Tibial nerve (tissue), 4 donors: Measurements from ENCODE around the gene TESK1. TPM values are rescaled to one million over a fixed set of nuclear protein-coding genes. Genes with fewer than 3 reads are reported as not detected.
A peak's percentile ranks its signal among the peaks of the same experiment; 100 is the strongest.
"Not testable (repeated sequence)": the region's sequence is repeated elsewhere in the genome, so short reads cannot be mapped to it uniquely, and the experiment has no call there.

Experiments used
- DNase-seq, 2 donors: peaks; one replicate each; pipeline ENCODE4 v3.0.0-alpha.2; 2019; ENCODE audit warnings: low spot score in 2 of 2
- H3K27ac ChIP-seq, 4 donors: fragments of 200-600 bp; sonication (generic) in 3 of 4; one replicate each; pipeline ENCODE4 v1.5.1; 2017 to 2019; ENCODE audit warnings: mild to moderate bottlenecking in 1 of 4
- H3K27me3 ChIP-seq, 2 donors: fragments of 200-600 bp; sonication (generic) in 1 of 2; one replicate each; pipeline versions ENCODE4 v1.5.1 to v1.6.0; 2017 to 2019
- H3K36me3 ChIP-seq, 3 donors: fragments of 200-600 bp; sonication (generic); one replicate each; pipeline ENCODE4 v1.5.1; 2018 to 2019
- H3K4me1 ChIP-seq, 4 donors: fragments of 200-600 bp; sonication (generic) in 3 of 4; one replicate each; pipeline ENCODE4 v1.5.1; 2017 to 2019
- H3K4me3 ChIP-seq, 4 donors: fragments of 200-600 bp; sonication (generic) in 3 of 4; one replicate each; pipeline ENCODE4 v1.5.1; 2017 to 2019; ENCODE audit warnings: mild to moderate bottlenecking in 1 of 4, moderate library complexity in 1 of 4
- H3K9me3 ChIP-seq, 4 donors: fragments of 200-600 bp; sonication (generic) in 3 of 4; one replicate each; pipeline ENCODE4 v1.5.1; 2017 to 2019
- EP300 ChIP-seq, 2 donors: sonication (generic); formaldehyde crosslinking; IDR thresholded peaks; one replicate each; pipeline ENCODE4 v1.6.1; 2017; ENCODE audit warnings: antibody characterized with exemption in 2 of 2, mild to moderate bottlenecking in 1 of 2
- POLR2A ChIP-seq, 2 donors: fragments of 450-650 bp; IDR thresholded peaks; one replicate each; pipeline ENCODE4 v1.6.1; 2017; ENCODE audit warnings: antibody characterized with exemption in 2 of 2, mild to moderate bottlenecking in 2 of 2, moderate library complexity in 2 of 2
- WGBS, 2 donors: methylation state at CpG; one replicate each; pipeline ENCODE4 v1.1.5; 2018; 5-methylcytosine and 5-hydroxymethylcytosine counted together
- total RNA-seq, 4 donors: library from RNA; depleted of rRNA; stranded (reverse); fragments of >200 nt; gene quantifications; one replicate each; pipeline ENCODE4 v1.1.0, GENCODE V29; 2016
- TF ChIP-seq, protein P1 (sequence below), 5 experiments: fragments of 200-600 bp in 3 of 5; fragments of 450-650 bp in 2 of 5; sonication (generic) in 3 of 5; IDR thresholded peaks; one replicate each; pipeline ENCODE4 v1.5.1; 2016 to 2019; ENCODE audit warnings: antibody characterized with exemption in 5 of 5, mild to moderate bottlenecking in 3 of 5, moderate library complexity in 2 of 5

TESK1 gene
- total RNA-seq, 4 donors from 2014 or later: 29.3 to 40.0 (median 35.6) TPM

DNA sequence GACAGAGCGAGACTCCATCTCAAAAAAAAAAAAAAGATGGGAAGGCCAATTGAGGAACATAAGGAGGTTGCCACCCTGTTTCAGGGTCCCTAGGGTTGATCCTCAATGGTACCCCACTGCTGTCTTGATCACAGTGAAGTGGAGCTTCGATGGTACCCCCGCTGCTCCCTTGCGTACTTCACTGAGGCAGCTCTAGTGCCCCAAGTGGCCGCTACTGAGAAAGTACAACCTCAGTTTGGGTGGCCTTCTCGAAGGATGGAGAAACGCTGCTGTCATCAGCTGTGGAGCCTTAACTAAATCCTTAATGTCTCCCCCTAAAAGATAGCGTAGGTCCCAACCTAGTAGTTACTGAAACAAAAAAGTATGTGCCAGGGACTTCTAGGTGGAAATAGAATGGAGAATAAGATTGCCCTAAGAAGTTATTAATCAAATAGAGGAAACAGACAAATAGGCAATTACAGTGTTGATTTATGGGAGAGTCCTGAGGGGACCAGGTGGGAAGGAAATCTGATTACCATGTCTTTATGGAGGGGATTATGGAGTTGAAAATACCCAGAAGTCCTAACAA is 6.3 kb downstream of the TESK1 start:
- Histone ChIP-seq H3K4me3 (no peak overlapping the region), H3K27me3 (no peaks in the 10 kb centered on the region), H3K4me1 (peaks cover 0 to 18% (median 7%) of the 10 kb centered on the region in 4 donors), H3K36me3 (peaks cover 0 to 39% (median 6%) of the 10 kb centered on the region in 3 donors), H3K27ac (no peak overlapping the region), H3K9me3 (no peaks in the 10 kb centered on the region)
- TF ChIP-seq, protein P1, sequence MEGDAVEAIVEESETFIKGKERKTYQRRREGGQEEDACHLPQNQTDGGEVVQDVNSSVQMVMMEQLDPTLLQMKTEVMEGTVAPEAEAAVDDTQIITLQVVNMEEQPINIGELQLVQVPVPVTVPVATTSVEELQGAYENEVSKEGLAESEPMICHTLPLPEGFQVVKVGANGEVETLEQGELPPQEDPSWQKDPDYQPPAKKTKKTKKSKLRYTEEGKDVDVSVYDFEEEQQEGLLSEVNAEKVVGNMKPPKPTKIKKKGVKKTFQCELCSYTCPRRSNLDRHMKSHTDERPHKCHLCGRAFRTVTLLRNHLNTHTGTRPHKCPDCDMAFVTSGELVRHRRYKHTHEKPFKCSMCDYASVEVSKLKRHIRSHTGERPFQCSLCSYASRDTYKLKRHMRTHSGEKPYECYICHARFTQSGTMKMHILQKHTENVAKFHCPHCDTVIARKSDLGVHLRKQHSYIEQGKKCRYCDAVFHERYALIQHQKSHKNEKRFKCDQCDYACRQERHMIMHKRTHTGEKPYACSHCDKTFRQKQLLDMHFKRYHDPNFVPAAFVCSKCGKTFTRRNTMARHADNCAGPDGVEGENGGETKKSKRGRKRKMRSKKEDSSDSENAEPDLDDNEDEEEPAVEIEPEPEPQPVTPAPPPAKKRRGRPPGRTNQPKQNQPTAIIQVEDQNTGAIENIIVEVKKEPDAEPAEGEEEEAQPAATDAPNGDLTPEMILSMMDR (IDR thresholded peaks at IDR 0.05): peak; percentile 41 to 73 (median 64)
- no peak for TF ChIP-seq POLR2A (IDR thresholded peaks at IDR 0.05)
- 19 to 20% methylated on average over 8 of the region's 8 CpGs for WGBS, 2 donors
- peak in 1 of 2 donors; percentile 46 for DNase-seq

DNA sequence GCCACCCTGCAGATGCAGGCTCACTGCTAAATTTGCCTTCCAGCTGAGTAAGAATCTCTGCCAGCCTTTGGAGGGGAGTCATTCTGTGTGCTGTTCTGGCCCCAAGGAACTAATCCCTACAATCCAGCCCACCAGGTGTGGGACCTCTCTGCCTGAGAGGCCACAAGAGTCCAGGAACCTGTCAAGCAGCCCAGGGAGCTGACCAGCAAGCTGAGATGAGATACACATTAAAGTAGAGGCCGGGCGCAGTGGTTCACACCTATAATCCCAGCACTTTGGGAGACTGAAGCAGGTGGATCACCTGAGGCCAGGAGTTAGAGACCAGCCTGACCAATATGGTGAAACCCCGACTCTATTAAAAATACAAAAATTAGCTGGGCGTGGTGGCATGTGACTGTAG is 7.0 kb downstream of the TESK1 start:
- WGBS, 2 donors: 92 to 97% methylated on average over 4 of the region's 4 CpGs
- not testable (repeated sequence) for H3K4me3 ChIP-seq, H3K27me3 ChIP-seq, H3K9me3 ChIP-seq, H3K27ac ChIP-seq, DNase-seq
- peaks cover 0 to 36% (median 6%) of the 10 kb centered on the region in 3 donors for H3K36me3 ChIP-seq
- H3K4me1 ChIP-seq: peaks cover 0 to 18% (median 0%) of the 10 kb centered on the region in 4 donors

DNA sequence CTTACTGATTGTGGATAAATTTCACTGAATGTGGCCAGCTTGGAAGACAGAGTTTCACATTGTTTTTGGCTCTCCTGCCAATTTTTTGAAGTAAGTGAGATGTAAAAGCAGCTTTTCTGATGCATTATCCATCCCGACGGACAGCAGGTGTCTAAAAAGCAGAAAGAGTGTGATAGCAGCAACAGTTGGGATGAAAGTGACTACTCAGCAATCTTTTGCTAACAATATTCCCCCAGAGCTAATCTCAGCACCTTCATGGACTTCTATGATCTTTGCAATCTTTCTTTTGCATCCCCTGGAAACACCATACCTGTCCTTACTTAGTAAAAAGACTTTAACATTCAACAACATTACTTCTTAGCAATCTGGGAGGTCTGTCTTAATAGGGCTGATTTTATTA is 7.8 kb downstream of the TESK1 start:
- TF ChIP-seq, protein P1 (IDR thresholded peaks at IDR 0.05): no peak
- TF ChIP-seq EP300 (IDR thresholded peaks at IDR 0.05) (no peak), POLR2A (IDR thresholded peaks at IDR 0.05) (no peak)
- 88 to 92% methylated on average over 2 of the region's 2 CpGs for WGBS, 2 donors

DNA sequence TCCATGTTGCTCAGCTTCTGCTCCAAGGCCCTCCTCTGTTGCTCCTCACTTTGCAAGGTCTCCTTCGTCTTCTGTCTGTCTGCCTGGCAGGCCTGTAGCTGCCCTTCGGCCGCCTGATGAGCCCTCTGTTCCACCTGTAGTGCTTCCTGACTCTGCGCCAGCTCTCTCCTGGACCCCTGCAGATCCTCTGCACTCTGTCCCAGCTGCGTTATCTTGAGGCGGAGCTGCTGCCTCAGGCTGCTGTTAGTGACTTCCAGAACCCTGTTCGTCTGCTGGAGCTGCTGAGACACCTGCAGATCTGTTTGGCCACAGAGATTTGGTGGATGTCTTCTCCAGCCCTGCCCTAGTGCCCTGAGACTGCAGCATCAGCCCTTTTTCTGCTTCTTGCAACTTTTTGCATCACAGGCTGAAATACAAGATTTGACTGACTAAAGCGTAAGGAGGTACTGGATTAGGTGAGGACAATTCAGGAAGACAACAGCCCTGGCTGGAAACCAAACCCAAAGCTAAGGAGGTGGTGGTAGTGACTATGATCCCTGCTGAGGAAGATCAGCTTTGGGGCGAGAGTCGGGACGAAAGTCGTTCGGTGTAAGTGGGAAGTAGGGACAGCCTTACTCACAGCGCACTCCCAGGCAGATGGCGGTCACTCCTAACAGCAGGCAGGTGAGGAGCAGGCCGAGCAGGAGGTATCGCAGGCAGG is 11.1 kb downstream of the TESK1 start:
- WGBS, 2 donors: 72 to 76% methylated on average over 17 of the region's 17 CpGs
- TF ChIP-seq POLR2A (IDR thresholded peaks at IDR 0.05) (no peak), EP300 (IDR thresholded peaks at IDR 0.05) (no peak)
- TF ChIP-seq, protein P1 (IDR thresholded peaks at IDR 0.05): no peak
- no peak overlapping the region for H3K4me3 ChIP-seq
- H3K4me1 ChIP-seq: peaks cover 0 to 16% (median 8%) of the 10 kb centered on the region in 4 donors
- no peak for DNase-seq
- H3K27me3 ChIP-seq: peaks cover 0 to 6% of the 10 kb centered on the region in 2 donors
- no peaks in the 10 kb centered on the region for H3K36me3 ChIP-seq
- H3K27ac ChIP-seq: peak overlapping the region in 1 of 4 donors; percentile 37
- no peaks in the 10 kb centered on the region for H3K9me3 ChIP-seq

More for the DNA sequence above, 7.8 kb downstream of the TESK1 start:
- peaks cover 0 to 6% of the 10 kb centered on the region in 2 donors for H3K27me3 ChIP-seq
- no peak overlapping the region for H3K4me3 ChIP-seq
- no peaks in the 10 kb centered on the region for H3K9me3 ChIP-seq
- no peak overlapping the region for H3K27ac ChIP-seq
- H3K36me3 ChIP-seq: peaks cover 0 to 28% (median 6%) of the 10 kb centered on the region in 3 donors
- H3K4me1 ChIP-seq: peaks cover 0 to 20% (median 3%) of the 10 kb centered on the region in 4 donors
- no peak for DNase-seq

DNA sequence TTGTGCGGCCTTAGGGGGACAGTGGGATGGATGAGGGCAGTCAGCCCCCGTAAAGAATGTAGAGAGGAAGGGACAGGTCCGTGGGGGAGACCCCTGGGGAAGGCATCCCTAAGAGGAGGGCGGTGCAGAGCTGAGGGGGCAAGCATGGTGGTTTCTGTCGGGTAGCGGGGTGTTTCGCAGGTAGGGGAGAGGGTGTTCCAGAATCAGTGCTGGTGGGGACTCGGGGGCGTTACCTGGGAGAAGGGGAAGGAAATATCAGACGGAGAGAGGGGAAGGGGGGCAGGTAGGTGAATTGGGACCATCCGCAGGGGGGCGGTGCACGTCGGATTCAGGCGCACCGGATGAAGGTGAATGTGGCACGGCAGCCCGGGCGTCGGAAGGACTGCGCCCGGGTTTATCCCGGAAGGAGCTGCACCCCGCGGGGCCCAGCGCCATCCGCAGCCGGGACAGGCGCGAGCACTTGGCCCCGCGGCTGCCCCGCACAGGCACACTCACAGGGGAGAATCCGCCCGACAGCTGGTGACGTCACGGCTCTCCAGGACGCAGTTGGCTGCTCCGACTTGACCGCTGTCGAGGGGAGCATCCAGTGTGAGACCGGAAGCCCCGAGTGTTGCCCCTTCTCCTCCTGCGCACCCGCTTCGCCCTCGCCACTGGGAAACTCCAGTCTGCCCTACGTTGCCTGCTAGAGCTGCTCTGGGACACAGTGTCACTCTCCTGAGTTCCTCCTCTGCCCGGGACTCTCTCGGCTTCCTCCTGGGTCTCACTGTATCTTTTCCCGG is 11.8 kb downstream of the TESK1 start:
- H3K27me3 ChIP-seq: peaks cover 0 to 6% of the 10 kb centered on the region in 2 donors
- no peaks in the 10 kb centered on the region for H3K9me3 ChIP-seq
- WGBS, 2 donors: 8% methylated on average over 37 to 51 of the region's 51 CpGs
- DNase-seq: peak in 1 of 2 donors; percentile 44
- H3K36me3 ChIP-seq: no peaks in the 10 kb centered on the region
- H3K4me1 ChIP-seq: peaks cover 0 to 14% (median 8%) of the 10 kb centered on the region in 4 donors
- H3K27ac ChIP-seq: peak overlapping the region in 1 of 4 donors; percentile 37
- TF ChIP-seq POLR2A (IDR thresholded peaks at IDR 0.05) (no peak), EP300 (IDR thresholded peaks at IDR 0.05) (no peak)
- TF ChIP-seq, protein P1 (IDR thresholded peaks at IDR 0.05): peak in 2 of 5 experiments; percentile 5 to 24
- peak overlapping the region; percentile 27 to 47 (median 38) for H3K4me3 ChIP-seq
